Ascending aorta (tissue), 2 donors: ENCODE data around the gene CBR1. TPM values are rescaled to one million over a fixed set of nuclear protein-coding genes. Genes with fewer than 3 reads are reported as not detected.

Experiments used
- DNase-seq, 2 donors: peaks; one replicate each; pipeline ENCODE4 v3.0.0-alpha.2; 2019; ENCODE audit warnings: low spot score in 2 of 2
- H3K27ac ChIP-seq, 2 donors: fragments of 200-600 bp; sonication (generic); one replicate each; pipeline ENCODE4 v1.5.1; 2016 to 2017; ENCODE audit warnings: mild to moderate bottlenecking in 1 of 2
- H3K27me3 ChIP-seq: fragments of 200-600 bp; sonication (generic); one replicate; pipeline ENCODE4 v1.5.1; 2017
- H3K36me3 ChIP-seq, 2 donors: fragments of 200-600 bp; sonication (generic); one replicate each; pipeline ENCODE4 v1.5.1; 2016
- H3K4me1 ChIP-seq, 2 donors: fragments of 200-600 bp; sonication (generic); one replicate each; pipeline ENCODE4 v1.5.1; 2016 to 2017; ENCODE audit warnings: mild to moderate bottlenecking in 1 of 2
- H3K4me3 ChIP-seq, 2 donors: fragments of 200-600 bp; sonication (generic); one replicate each; pipeline ENCODE4 v1.5.1; 2016 to 2017; ENCODE audit warnings: mild to moderate bottlenecking in 1 of 2
- H3K9me3 ChIP-seq, 2 donors: fragments of 200-600 bp; sonication (generic); one replicate each; pipeline ENCODE4 v1.5.1; 2016
- intact Hi-C: fragments of 100-400 bp; cut with DNase I; formaldehyde crosslinking; loops from one replicate; pipeline ENCODE4 v1.15.1; 2023
- total RNA-seq: library from RNA; depleted of rRNA; stranded (reverse); fragments of >200 nt; gene quantifications from one replicate; pipeline ENCODE4 v1.1.0, GENCODE V29; 2016
- TF ChIP-seq, protein P1 (sequence below), 3 experiments: fragments of 200-600 bp in 2 of 3; fragments of 450-650 bp in 1 of 3; sonication (generic) in 2 of 3; IDR thresholded peaks; one replicate each; pipeline ENCODE4 v1.5.1; 2016 to 2019; ENCODE audit warnings: antibody characterized with exemption in 3 of 3, mild to moderate bottlenecking in 1 of 3, moderate library complexity in 1 of 3

Gene CBR1
- total RNA-seq, 1 donor from 2014 or later: 101 TPM

DNA sequence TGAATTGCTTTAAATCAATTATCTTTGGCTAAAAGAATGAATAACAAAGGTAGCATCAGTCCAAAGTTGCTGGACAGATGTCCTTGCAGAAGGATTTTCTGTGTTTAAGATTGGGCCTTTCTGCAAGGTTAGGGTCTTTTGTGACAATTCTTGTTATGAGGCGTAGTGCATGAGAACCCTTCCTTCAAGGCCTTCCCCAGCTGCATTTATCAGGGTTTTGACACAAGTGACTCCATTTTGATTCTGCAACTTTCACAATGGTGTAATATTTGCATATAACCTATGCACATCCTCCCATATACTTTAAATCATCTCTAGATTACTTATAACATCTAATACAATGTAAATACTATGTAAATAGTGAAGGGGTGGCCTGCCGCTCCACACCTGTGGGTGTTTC is 8.4 kb upstream of the CBR1 start:
- H3K36me3 ChIP-seq: peaks cover 6 to 14% of the 10 kb centered on the region in 2 donors
- peaks cover 0 to 11% of the 10 kb centered on the region in 2 donors for H3K4me1 ChIP-seq
- H3K27me3 ChIP-seq: no peaks in the 10 kb centered on the region
- no peak overlapping the region for H3K27ac ChIP-seq
- TF ChIP-seq, protein P1, sequence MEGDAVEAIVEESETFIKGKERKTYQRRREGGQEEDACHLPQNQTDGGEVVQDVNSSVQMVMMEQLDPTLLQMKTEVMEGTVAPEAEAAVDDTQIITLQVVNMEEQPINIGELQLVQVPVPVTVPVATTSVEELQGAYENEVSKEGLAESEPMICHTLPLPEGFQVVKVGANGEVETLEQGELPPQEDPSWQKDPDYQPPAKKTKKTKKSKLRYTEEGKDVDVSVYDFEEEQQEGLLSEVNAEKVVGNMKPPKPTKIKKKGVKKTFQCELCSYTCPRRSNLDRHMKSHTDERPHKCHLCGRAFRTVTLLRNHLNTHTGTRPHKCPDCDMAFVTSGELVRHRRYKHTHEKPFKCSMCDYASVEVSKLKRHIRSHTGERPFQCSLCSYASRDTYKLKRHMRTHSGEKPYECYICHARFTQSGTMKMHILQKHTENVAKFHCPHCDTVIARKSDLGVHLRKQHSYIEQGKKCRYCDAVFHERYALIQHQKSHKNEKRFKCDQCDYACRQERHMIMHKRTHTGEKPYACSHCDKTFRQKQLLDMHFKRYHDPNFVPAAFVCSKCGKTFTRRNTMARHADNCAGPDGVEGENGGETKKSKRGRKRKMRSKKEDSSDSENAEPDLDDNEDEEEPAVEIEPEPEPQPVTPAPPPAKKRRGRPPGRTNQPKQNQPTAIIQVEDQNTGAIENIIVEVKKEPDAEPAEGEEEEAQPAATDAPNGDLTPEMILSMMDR (IDR thresholded peaks at IDR 0.05): no peak
- no peak for DNase-seq
- no peak overlapping the region for H3K4me3 ChIP-seq
- no peaks in the 10 kb centered on the region for H3K9me3 ChIP-seq
- intact Hi-C loops: loop anchor here (2.0 to 10.0 kb wide), 2 partner anchors 51 to 1177 kb away; no protein-coding TSS in a partner anchor

DNA sequence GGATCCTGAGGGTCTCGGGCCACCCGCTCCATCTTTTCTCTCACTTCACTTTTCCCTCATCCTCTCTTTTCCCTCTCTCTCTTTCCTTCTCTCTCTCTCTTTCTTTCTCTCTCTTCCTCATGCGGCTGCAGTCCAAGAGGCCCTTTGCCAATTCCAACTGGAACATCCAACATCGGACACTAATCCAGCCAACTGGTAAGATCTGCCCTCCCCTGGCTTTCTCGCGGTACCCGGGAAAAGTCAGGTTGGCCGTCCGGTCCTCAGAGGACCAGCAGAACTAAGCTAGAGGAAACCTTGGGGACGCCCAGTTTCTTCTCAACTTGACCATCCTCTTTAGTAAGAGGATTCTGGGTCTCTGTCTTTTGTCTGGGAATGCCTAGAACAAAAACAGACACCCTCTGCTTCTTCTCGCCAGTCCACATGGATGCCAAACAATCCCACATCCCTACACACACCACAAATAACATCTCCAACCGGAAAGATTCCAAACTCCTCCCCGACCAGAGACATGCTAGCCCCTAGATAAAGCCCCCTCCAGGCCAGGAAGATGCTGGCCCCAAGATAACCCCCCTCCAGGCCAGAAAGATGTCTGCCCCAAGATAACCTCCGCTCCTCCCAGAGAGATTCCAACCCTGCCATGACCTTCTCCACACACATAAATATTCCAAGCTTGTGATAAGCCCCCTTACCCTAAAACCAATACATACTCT is 6.3 kb upstream of the CBR1 start:
- TF ChIP-seq, protein P1 (IDR thresholded peaks at IDR 0.05): no peak
- Histone ChIP-seq H3K9me3 (no peaks in the 10 kb centered on the region), H3K36me3 (no peaks in the 10 kb centered on the region), H3K4me1 (peaks cover 0 to 11% of the 10 kb centered on the region in 2 donors), H3K4me3 (no peak overlapping the region), H3K27ac (no peak overlapping the region), H3K27me3 (no peaks in the 10 kb centered on the region)
- intact Hi-C loops: loop anchor here (10.0 kb wide), 1 partner anchor 1179 kb away; no protein-coding TSS in a partner anchor
- DNase-seq: no peak

DNA sequence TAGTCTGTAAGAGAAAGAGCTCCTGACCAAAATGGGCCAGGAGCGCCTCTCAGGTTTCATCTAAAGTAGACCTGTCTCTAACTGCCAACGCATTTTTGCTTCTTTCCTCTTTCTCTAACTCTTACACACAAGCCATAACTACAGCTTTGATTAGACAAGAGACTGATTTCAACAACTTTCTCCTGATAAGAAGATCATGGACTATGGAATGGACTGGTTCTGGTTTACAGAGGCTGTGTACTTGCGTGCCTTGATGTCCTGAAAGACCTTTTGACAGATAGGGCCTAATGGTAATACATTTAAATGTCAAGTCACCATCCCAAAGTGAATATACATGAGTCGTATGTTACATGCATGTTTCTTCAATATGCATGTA is 5.8 kb upstream of the CBR1 start:
- H3K4me3 ChIP-seq: no peak overlapping the region
- H3K27ac ChIP-seq: no peak overlapping the region
- no peaks in the 10 kb centered on the region for H3K27me3 ChIP-seq
- H3K9me3 ChIP-seq: no peaks in the 10 kb centered on the region
- peaks cover under 1 to 10% of the 10 kb centered on the region in 2 donors for H3K4me1 ChIP-seq
- TF ChIP-seq, protein P1 (IDR thresholded peaks at IDR 0.05): no peak
- DNase-seq: no peak
- no peaks in the 10 kb centered on the region for H3K36me3 ChIP-seq
- intact Hi-C loops: loop anchor here (10.0 kb wide), 1 partner anchor 1179 kb away; no protein-coding TSS in a partner anchor

DNA sequence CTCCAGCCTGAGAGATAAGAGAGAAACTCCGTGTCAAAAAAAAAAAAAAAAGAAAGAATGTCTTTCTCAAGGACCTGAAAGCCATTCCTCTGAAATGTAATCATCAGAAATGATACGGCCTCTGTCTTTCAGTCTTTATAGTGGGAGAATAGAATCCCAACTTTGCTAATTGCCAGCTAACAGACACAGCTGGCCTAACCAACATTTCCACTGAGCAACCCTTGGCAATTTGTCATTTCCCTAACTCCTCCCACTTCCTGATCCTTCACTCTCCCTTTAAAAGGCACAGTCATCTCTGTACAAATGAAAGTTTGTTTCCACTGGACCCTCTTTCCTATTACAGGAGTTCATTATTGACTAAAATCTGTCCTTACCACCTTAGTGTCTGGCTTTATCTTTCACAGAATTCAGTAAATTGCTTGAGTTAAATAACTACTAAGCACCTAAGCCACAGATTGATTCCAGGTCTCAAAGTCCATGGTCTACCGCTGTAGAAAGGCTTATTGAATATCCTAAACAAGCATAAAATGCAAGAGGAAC is 4.3 kb upstream of the CBR1 start:
- intact Hi-C loops: loop anchor here (10.0 kb wide), 1 partner anchor 1181 kb away; no protein-coding TSS in a partner anchor
- no peaks in the 10 kb centered on the region for H3K27me3 ChIP-seq
- no peak for DNase-seq
- H3K4me3 ChIP-seq: no peak overlapping the region
- H3K9me3 ChIP-seq: no peaks in the 10 kb centered on the region
- H3K36me3 ChIP-seq: no peaks in the 10 kb centered on the region
- H3K27ac ChIP-seq: no peak overlapping the region
- TF ChIP-seq, protein P1 (IDR thresholded peaks at IDR 0.05): no peak
- H3K4me1 ChIP-seq: peaks cover 3 to 4% of the 10 kb centered on the region in 2 donors

DNA sequence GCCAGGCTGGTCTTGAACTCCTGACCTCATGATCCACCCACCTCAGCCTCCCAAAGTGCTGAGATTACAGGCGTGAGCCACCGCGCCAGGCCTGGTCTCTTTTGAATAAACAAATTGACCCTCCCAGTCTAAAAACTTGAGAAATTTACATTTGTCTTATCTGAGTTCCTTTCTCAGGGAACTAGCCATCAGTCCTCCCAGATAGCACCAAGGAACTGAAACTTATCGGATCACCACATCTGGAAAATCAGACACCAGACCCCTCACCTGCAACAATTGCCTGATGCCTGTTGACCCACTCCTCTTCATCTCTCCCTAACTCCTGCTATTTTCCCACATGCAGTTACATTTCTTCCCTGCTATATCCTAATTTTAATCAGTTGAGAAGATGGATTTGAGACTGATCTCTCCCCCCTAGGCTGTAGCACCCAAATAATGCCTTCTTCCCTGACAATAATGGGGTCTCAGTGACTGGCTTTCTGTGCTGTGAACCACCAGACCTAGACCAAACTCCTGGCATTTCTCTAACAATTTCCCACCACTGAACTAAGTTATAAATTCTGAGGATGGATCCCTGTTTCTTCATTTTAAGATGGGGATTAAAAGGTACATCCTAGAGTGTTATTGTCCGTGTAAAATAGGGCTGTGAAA is 951 bp upstream of the CBR1 start:
- DNase-seq: no peak
- no peak overlapping the region for H3K4me3 ChIP-seq
- no peaks in the 10 kb centered on the region for H3K9me3 ChIP-seq
- peaks cover 0 to 14% of the 10 kb centered on the region in 2 donors for H3K36me3 ChIP-seq
- peak overlapping the region; percentile 75 to 84 for H3K27ac ChIP-seq
- no peaks in the 10 kb centered on the region for H3K27me3 ChIP-seq
- TF ChIP-seq, protein P1 (IDR thresholded peaks at IDR 0.05): no peak
- intact Hi-C loops: loop anchor here (10.0 kb wide), 1 partner anchor 1184 kb away; no protein-coding TSS in a partner anchor
- peaks cover 11 to 12% of the 10 kb centered on the region in 2 donors for H3K4me1 ChIP-seq
